HepG2 (cell line): ENCODE measurements around the gene ZFHX3. TPM values are rescaled to one million over a fixed set of nuclear protein-coding genes. Genes with fewer than 3 reads are reported as not detected.

Experiments
- BATF2 ChIP-seq: sonication (generic); formaldehyde crosslinking; IDR thresholded peaks from 2 replicates; pipeline ENCODE4 v1.8.0; 2022; ENCODE audit warnings: mild to moderate bottlenecking, missing genetic modification reagents, moderate library complexity
- HNF4A ChIP-seq: sonication (generic); formaldehyde crosslinking; IDR thresholded peaks from 2 replicates; pipeline ENCODE4 v1.4.0; 2020; ENCODE audit warnings: missing genetic modification reagents
- HNRNPL ChIP-seq: fragments of 200-400 bp; formaldehyde crosslinking; IDR thresholded peaks from 2 replicates; pipeline ENCODE4 v1.6.1; 2017; ENCODE audit warnings: mild to moderate bottlenecking, low read depth, low read length
- HOXA3 ChIP-seq: sonication (generic); formaldehyde crosslinking; IDR thresholded peaks from 2 replicates; pipeline ENCODE4 v1.5.0; 2020; ENCODE audit warnings: missing genetic modification reagents
- PITX1 ChIP-seq: sonication (generic); formaldehyde crosslinking; IDR thresholded peaks from 2 replicates; pipeline ENCODE4 v1.5.1; 2020; ENCODE audit warnings: mild to moderate bottlenecking, missing genetic modification reagents
- TIGD3 ChIP-seq: sonication (generic); formaldehyde crosslinking; IDR thresholded peaks from 2 replicates; pipeline ENCODE4 v1.5.1; 2020; ENCODE audit warnings: mild to moderate bottlenecking, missing genetic modification reagents, borderline replicate concordance
- ZBTB33 ChIP-seq: sonication (generic); formaldehyde crosslinking; IDR thresholded peaks from 2 replicates; pipeline ENCODE4 v1.4.0; 2020; ENCODE audit warnings: missing genetic modification reagents
- ZBTB4 ChIP-seq: sonication (generic); formaldehyde crosslinking; IDR thresholded peaks from 2 replicates; pipeline ENCODE4 v1.4.0; 2020; ENCODE audit warnings: missing genetic modification reagents, mild to moderate bottlenecking, borderline replicate concordance
- ZNF513 ChIP-seq: sonication (generic); formaldehyde crosslinking; conservative IDR thresholded peaks from 2 replicates; pipeline ENCODE4 v1.5.0; 2020; ENCODE audit warnings: missing genetic modification reagents
- ZNF687 ChIP-seq: sonication (generic); formaldehyde crosslinking; IDR thresholded peaks from 2 replicates; pipeline ENCODE4 v1.5.1; 2020; ENCODE audit warnings: mild to moderate bottlenecking, missing genetic modification reagents, moderate library complexity
- ZNF710 ChIP-seq: sonication (generic); formaldehyde crosslinking; IDR thresholded peaks from 2 replicates; pipeline ENCODE4 v1.5.0; 2020; ENCODE audit warnings: mild to moderate bottlenecking, missing genetic modification reagents, borderline replicate concordance
- polyA plus RNA-seq, 8 experiments: library from polyadenylated mRNA; depleted of rRNA in 3 of 8; stranded (reverse) in 7 of 8; unstranded in 1 of 8; fragments of >200 nt; fragmentation: Illumina TruSeq in 4 of 8; extraction: Trizol in 4 of 8; gene quantifications; 2 replicates each; pipeline versions ENCODE4 v1.2.1 to v1.2.3, GENCODE V29; 2011 to 2016; ENCODE audit warnings: low read depth in 4 of 8, missing spikeins in 1 of 8, mixed read lengths in 1 of 8; ENCODE audit not compliant: insufficient read depth in 1 of 8
- total RNA-seq, 5 experiments: library from RNA; depleted of rRNA; stranded (reverse); fragments of >200 nt; fragmentation: Illumina TruSeq; extraction: Trizol; gene quantifications; 2 replicates each; pipeline ENCODE4 v1.2.3, GENCODE V29; 2016; ENCODE audit warnings: low read depth in 1 of 5

ZFHX3 gene
- total and polyA plus RNA-seq, 2 of the 13 experiments (the other 11 are each of a cell fraction or from before 2014, with no cell fraction given): 5.0 to 6.0 TPM

GRCh38 chr16:73010150-73010676 lies 37.7 kb downstream of the ZFHX3 start (continued):
- TF ChIP-seq ZBTB4 (CRISPR knock-in tag): peak; percentile 47; the same call in 1 of the 2 replicates
- TF ChIP-seq ZNF710 (CRISPR knock-in tag): peak; percentile 31; the same call in 1 of the 2 replicates
- TF ChIP-seq ZNF687 (CRISPR knock-in tag): peak; percentile 33; the same call in 1 of the 2 replicates
- peak; percentile 24; the same call in 1 of the 2 replicates for TF ChIP-seq HOXA3 (CRISPR knock-in tag)
- peak; percentile 34; the same call in 1 of the 2 replicates for TF ChIP-seq HNF4A (CRISPR knock-in tag)
- no peak for TF ChIP-seq ZNF513 (CRISPR knock-in tag)
- peak; percentile 93 for TF ChIP-seq HNRNPL
- no peak for TF ChIP-seq TIGD3 (CRISPR knock-in tag)
- no peak for TF ChIP-seq BATF2 (CRISPR knock-in tag)
- TF ChIP-seq PITX1: 0 out of 2 replicates have a peak, but pooled peaks have one; percentile 18
- peak; percentile 94 for TF ChIP-seq ZBTB33 (CRISPR knock-in tag)
